GM13977 (cell line): ENCODE measurements around the gene NSUN7.

Experiments used
- DNase-seq: peaks from one replicate; pipeline ENCODE4 v3.0.0; 2012; ENCODE audit warnings: low spot score
- CTCF ChIP-seq: IDR thresholded peaks from 2 replicates; pipeline ENCODE4 v1.5.1; 2012; ENCODE audit warnings: mild to moderate bottlenecking, control low read depth; ENCODE audit not compliant: insufficient read depth; ENCODE audit errors: extremely low read depth, missing control alignments
- in situ Hi-C: fragments of 300-500 bp; cut with MboI; formaldehyde crosslinking; loops from one replicate; pipeline ENCODE4 v1.12.0; 2022; ENCODE audit warnings: low sequenced_read_pairs, low pct_unique_long_range_greater_than_20kb, mixed read lengths, inconsistent platforms; ENCODE audit not compliant: unreplicated experiment

The NSUN7 gene

GRCh38 chr4:40731792-40732245 is 17.9 kb upstream of the NSUN7 start:
- no peak for DNase-seq
- in situ Hi-C loops = loop anchor here (25.0 kb wide), 1 partner anchor 480 kb away; the partner anchor contains the start of gene APBB2
- TF ChIP-seq CTCF = no peak

- in situ Hi-C loops = loop anchor here (25.0 kb wide), 1 partner anchor 479 kb away; the partner anchor contains the start of gene APBB2
- no peak for DNase-seq
- no peak for TF ChIP-seq CTCF
These were observed 16.0 kb upstream of the NSUN7 start for GRCh38 chr4:40733752-40734151.

GRCh38 chr4:40734497-40734896 is 15.3 kb upstream of the NSUN7 start:
- no peak for DNase-seq
- TF ChIP-seq CTCF = no peak
- in situ Hi-C loops = loop anchor here (25.0 kb wide), 1 partner anchor 478 kb away; the partner anchor contains the start of gene APBB2

DNA sequence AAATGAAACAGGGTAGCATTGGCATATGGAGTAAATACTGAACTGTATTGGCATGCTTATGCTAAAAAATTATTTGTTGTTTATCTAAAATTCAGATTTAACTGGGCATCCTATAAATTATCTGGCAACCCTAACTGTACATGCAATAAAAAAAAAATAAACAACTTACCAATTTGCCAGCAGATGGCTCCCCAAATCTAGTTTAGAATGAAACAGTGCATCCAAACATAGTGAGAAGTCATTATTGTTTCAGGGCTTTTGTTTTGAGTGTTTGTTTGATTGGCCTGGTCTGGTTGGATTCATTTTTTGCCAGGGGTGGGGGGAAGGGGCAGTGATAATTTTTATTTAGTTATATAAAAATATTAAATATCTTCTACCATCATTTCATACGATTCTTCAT is 12.8 kb upstream of the NSUN7 start:
- peak; percentile 56 for DNase-seq
- peak; percentile 53 for TF ChIP-seq CTCF
- in situ Hi-C loops = loop anchor here (5.0 to 25.0 kb wide), 2 partner anchors 100 to 475 kb away; partner anchors contain the start of gene APBB2

DNA sequence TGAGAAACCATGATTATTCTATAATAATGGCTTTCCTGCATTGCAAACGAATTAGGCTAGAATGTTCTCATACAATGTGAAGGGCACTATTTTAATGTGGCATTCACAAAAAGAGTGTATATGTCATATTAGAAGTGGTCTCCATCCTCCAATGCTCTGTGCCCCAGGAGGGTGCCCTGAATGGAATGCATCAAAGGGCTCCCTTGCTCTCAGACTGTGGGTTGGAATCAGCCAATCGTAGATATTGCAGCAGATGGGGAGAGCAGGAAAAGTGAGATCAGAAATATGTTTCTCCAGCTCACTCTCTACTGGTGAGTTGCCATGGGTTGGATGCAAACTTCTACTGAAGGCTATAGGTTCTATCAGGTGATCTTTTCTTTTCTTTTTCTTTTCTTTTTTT is 11.9 kb upstream of the NSUN7 start:
- in situ Hi-C loops = loop anchor here (5.0 to 25.0 kb wide), 2 partner anchors 99 to 474 kb away; partner anchors contain the start of gene APBB2
- TF ChIP-seq CTCF = no peak
- DNase-seq = no peak

DNA sequence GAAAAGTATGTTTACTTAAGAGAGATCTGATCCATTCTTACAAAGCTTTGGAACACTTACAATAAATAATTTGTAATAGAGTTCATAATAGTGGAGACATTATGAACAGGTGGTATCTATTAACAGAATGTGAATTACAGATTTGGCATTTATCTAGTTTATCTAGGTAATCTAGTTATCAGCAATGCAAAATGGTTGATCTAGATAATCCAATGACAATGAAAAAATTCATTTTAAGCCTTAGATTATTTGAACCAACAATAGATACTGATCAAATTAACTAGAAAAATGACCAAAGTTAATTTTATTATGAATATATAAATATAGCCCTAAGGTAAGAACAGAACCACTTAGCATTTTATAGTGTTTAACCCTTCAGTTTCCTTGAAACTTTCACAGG is 10.4 kb upstream of the NSUN7 start:
- no peak for TF ChIP-seq CTCF
- in situ Hi-C loops = loop anchor here (5.0 to 25.0 kb wide), 2 partner anchors 98 to 473 kb away; partner anchors contain the start of gene APBB2
- no peak for DNase-seq

GRCh38 chr4:40744218-40744617 is 5.5 kb upstream of the NSUN7 start:
- DNase-seq = no peak
- TF ChIP-seq CTCF = no peak
- in situ Hi-C loops = loop anchor here (25.0 kb wide), 1 partner anchor 468 kb away; the partner anchor contains the start of gene APBB2
